Inflammatory macrophage (primary cell): ENCODE measurements around the gene CTDSPL.
A peak's percentile ranks its signal among the peaks of the same experiment; 100 is the strongest.

Source experiments
- DNase-seq, 2 donors: peaks; one replicate each; pipeline ENCODE4 v3.0.0-alpha.2; 2020 to 2022

CTDSPL gene

DNA sequence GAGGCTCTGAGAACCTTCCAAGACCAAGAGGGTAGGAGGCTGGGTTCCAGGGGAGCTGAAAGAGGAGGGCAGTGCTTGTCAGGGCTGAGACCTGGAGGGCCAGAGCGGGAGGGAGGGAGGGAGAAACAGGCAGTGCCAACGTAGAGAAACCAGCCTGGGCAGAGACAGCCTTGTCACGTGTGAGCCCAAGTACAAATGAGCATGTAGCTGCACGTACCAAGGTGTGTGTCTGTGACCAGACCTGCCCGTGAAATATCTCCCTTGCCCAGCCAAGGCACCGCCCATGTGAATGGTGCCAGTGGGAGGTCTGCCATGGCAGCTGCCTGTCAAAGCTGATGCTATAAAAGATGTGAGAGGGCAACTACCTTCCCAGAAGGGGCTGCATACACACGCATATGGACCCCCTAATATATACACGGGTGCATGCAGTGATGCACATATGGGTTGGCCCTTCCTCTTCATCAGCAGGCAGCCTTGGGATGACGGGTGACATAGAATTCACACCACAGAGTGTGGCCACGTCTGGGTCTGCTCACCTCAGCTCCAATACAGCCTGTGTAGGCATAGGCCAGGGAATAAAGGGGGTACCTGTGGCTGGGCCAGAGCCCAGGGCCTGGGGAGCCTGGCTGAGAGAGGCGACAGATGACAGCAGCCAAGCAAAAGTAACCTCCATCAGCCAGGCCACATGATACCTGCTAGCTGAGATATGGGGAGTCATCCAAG, 7.8 kb upstream of the CTDSPL start:
- no peak for DNase-seq

- peak; percentile 77 to 79 for DNase-seq
These were observed 6.2 kb upstream of the CTDSPL start for GRCh38 chr3:37855363-37855970.

DNA sequence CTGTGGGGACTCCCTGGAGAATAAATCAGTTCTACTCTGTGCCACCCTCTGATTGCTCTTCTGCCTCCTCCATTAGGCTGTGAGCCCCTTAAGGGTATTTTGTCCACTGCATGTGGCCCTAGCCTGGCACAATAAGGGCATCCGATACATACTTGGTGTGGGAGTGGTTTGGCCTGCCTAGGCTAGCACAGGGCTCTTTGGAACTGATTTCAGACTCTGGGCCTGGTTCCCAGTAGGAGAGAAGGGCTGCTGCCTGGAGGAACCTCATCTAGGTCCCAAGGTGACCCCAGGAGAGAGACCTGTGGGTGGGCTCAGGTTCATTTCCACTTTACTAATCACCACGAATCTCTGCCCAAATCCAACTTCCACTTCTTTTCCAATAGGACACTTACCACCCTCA, 5.3 kb upstream of the CTDSPL start:
- no peak for DNase-seq

GRCh38 chr3:37858742-37859141, 2.9 kb upstream of the CTDSPL start:
- no peak for DNase-seq

DNA sequence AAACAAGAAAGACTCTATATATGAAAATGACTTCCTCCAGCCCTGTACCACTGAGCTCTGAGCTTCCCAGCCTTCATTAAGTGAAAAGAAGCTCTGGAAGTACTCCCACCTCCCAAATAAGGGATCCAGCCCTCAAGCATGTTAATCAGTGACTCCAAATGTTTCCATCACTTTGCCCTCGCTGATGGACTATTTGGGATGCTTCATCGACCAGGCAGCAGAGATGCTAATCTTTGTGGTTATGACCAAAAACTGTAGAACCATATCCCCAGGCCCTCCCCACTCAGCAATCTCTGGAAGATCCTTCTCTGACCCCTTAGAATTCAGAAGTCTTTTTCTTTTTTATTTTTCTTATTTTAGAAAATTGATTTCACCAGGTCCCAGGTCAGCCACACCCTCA, 2.3 kb upstream of the CTDSPL start:
- DNase-seq, result no peak

GRCh38 chr3:37859908-37860199, 1.8 kb upstream of the CTDSPL start:
- DNase-seq, result no peak

GRCh38 chr3:37862219-37862902, 681 bp downstream of the CTDSPL start:
- peak; percentile 34 to 54 for DNase-seq

DNA sequence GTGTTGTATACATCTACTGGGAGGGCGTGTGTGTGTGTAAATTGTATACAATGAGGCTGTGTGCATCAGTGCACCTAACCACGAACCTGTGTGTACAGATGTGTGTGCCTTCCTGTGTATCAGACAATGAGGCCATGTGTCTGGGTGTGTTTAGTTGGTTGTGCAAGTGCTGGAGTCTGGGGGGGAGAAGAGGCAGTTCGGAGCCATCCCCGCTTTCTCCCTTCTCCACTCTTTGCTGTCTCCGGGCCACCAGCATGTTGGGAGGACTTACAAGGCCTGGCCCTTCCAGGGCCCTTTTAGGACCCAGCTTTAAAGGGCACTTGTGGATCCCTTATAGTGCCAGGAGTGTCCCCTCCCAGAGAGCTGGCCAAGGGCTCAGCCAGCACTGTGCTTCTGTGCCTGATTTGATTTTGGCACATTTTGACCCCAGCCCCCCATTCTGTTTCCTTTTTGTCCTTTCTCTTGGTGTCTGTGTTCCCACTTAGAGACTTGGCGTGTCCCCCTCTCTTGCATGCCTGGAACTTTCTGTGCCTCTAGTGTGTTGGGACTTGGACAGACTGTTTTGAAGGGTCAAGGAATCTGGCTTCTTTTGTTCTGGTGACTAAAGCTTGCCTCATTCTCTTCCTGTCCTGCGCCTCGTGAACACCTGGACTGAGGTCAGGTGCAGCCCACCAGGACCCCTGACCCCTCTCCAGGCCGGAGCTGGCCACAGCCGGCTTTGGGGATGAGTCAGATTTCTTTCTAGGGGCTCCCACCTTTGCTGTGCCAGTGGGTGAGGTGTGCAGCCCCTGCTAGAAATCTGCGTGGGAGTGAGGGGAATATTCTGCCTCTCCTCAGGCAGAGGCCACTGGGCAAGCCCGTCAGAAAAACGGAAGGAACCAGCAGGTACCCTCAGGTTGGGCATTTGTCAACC, 1.5 kb downstream of the CTDSPL start:
- no peak for DNase-seq

- no peak for DNase-seq
These were observed 2.5 kb downstream of the CTDSPL start for GRCh38 chr3:37863949-37864822.

DNA sequence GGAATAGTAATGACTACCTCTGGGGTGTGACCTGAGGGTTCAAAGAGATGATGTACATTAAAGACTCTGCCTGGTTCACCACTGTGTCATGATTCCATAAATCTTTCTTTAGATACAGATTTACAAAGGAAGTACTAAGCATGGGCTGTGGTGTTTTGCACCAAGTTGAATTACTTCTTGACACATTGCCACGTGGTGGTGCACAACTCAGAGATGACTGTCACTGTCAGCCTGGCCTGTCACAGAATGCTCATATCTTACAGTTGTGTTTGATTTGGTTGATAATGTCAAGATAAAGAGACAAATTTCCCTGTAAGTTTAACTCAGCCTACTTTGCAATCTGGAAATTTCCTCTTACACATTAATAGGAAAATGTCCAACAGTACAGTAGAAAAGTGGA, 3.2 kb downstream of the CTDSPL start:
- DNase-seq, result peak; percentile 34 to 58

GRCh38 chr3:37867144-37867543, 5.5 kb downstream of the CTDSPL start:
- no peak for DNase-seq

DNA sequence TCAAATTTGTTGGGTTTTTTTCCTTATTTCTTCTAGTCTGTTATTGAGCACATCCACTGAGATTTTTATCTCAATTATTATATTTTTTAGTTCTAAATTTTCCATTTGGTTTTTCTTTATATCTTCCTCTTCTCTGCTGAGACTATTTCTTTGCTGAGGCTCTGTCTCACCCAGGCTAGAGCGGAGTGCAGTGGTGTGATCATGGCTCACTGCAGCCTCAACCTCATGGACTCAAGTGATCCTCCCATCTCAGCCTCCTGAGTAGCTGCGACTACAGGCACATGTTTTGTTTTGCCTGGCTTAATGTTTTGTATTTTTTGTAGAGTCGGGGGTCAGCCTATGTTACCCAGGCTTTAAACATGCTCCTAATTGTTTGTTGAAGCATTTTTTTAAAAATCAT, 10.2 kb downstream of the CTDSPL start:
- DNase-seq, result no peak

- DNase-seq, result no peak
These were observed 10.9 kb downstream of the CTDSPL start for GRCh38 chr3:37872413-37873160.

DNA sequence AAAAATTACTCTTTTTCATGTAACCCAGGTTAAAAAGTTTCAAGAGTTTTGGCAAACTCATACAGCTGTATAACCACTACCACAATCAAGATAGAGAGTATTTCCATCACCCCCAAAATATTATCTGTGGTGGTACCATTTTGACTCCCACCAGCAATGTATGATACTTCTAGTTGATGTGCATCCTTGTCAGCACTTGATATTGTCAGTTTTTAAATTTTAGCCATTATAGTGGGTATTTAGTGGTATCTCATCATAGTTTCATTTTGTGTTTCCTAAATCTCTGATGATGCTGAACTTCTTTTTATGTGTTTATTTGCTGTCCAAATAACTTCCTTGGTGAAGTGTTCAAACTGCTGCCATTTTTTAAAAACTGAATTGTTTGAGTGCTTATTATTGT, 14.6 kb downstream of the CTDSPL start:
- DNase-seq, result no peak

GRCh38 chr3:37882711-37883110, 21.0 kb downstream of the CTDSPL start:
- DNase-seq, result no peak

DNA sequence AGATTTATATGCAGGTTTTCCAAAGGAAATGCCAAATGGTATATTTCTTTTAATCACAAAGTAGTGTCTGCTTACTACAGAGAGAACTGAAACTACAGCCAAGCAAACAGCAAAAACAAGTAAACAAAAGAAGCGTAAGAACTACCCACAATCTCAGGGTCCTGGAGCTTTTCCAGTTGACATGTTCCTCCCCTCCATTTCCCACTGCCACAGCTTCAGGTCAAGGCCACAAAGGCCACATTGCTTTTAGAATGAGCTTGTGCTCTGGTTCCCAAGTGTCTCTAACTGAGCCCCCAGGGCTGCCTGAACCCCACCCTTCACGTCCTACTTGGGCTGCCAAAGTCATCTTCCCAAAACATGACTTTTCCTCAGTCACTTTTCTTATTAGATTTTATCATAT, 24.1 kb downstream of the CTDSPL start:
- no peak for DNase-seq

- DNase-seq, result no peak
These were observed 24.7 kb downstream of the CTDSPL start for GRCh38 chr3:37886395-37886794.

GRCh38 chr3:37887062-37887461, 25.4 kb downstream of the CTDSPL start:
- DNase-seq, result no peak

- DNase-seq, result no peak
These were observed 26.1 kb downstream of the CTDSPL start for GRCh38 chr3:37887824-37888223.

DNA sequence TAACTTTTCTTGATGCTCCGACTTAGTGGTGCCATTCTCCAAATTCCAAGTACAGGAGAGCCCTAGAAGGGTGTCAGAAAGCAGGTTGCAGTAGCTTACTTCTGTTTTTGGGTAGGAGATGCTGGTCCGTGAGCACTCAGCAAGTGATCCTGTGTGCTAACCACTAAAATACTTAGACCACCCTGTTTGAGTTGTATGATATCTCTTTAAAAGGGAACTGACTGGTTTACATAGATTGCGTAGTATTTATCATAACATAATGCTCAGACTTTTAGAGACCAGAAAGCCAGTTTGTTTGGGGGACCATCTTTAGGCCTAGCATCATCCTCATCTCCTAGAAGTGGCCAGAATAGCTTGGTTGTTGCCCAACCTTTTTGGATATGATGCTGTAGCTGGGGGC, 26.7 kb downstream of the CTDSPL start:
- DNase-seq, result no peak

GRCh38 chr3:37890522-37890921, 28.8 kb downstream of the CTDSPL start:
- no peak for DNase-seq
